Measurements from ENCODE around the gene PLTP.
"Not testable (repeated sequence)": the region's sequence is repeated elsewhere in the genome, so short reads cannot be mapped to it uniquely, and the experiment has no call there.

The PLTP gene, protein sequence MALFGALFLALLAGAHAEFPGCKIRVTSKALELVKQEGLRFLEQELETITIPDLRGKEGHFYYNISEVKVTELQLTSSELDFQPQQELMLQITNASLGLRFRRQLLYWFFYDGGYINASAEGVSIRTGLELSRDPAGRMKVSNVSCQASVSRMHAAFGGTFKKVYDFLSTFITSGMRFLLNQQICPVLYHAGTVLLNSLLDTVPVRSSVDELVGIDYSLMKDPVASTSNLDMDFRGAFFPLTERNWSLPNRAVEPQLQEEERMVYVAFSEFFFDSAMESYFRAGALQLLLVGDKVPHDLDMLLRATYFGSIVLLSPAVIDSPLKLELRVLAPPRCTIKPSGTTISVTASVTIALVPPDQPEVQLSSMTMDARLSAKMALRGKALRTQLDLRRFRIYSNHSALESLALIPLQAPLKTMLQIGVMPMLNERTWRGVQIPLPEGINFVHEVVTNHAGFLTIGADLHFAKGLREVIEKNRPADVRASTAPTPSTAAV

DNA sequence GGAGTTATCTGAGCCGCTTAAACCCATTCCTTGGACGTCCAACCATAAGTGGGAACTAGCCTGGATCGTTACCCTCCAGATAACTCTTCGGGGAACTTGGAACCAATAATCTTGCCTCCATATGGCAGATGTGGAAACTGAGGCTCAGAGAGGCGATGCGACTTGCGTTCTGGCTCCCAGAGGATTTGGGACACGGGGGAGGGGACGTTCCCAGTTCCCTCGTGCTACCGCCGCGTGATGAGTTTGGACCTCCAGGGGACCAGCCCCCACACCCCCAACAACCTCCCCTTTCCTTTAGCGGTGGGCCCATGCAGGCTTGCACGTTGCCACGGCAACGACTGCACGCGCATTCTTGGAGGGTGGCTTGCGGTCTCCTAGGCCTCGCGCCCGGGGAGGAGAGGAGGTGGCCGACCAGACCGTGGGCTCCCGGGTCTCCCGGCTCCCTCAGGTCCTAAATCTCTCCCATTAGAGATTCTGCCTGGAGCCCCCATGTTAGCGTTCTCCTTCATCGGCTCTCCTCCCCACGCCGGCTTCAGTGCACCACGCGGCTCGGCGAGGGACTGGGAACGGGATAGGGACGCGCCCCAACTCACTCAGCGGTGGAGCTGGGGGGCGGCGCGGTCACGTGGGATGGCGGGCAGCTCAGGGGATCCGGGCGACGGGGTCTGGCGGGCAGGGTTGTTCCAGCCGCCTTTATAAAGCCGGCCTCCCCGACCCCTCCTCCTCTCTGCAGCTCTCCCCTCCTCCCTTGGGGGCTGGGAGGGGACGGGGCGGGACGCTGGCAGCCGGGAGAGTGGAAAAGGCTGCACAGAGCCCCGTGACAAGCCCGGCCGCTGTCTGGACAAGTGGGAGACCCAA lies at the start of gene PLTP:
Gene PLTP (minus strand): TSS at position 670 of the 858 bp plus-strand sequence. CDS start 703 bp downstream, outside the sequence.
- DNase-seq (ENCODE audit: low read depth), result no peak

GRCh38 chr20:45959956-45960630 lies 48.1 kb upstream of the PLTP start:
- no peak for DNase-seq (ENCODE audit: low read depth)

DNA sequence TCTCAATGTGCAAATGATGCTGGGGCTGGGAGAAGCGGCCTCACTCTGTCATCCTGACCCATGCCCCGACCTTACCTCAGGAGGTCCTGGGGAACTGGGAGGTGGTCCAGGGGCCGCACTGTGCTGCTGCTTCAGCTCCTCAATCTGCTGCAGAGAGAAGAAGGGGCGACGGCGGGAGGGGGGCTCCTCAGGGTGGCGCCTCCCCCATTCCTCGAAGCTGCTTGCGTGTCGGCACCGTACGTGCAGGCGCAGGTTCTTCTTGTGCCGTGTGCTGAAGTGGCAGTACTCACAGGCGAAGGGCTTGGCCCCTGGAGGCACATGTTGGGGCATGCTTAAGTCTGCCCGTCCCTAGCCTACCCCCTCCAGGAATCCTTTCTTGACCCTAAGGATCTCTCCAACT lies 47.2 kb upstream of the PLTP start:
- DNase-seq (ENCODE audit: low read depth), result no peak

DNA sequence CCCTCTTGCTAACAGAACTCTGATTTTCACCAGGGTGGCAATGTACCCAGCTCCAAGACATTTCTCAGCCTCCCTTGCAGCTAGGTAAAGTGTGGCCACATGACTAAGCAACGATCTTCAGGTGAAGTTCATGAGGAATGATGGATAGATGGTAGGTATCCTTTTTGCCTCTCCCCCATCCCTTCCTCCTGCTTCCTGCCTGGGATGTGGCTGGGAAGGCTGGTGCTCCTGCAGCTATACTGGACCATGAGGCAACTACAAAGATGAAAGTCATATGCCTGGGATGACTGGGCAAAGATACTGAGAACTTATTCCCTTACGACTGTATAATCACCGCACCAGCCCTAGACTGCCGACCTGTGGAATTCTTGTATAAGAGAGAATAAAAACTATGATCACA lies 46.6 kb upstream of the PLTP start:
- no peak for DNase-seq (ENCODE audit: low read depth)

DNA sequence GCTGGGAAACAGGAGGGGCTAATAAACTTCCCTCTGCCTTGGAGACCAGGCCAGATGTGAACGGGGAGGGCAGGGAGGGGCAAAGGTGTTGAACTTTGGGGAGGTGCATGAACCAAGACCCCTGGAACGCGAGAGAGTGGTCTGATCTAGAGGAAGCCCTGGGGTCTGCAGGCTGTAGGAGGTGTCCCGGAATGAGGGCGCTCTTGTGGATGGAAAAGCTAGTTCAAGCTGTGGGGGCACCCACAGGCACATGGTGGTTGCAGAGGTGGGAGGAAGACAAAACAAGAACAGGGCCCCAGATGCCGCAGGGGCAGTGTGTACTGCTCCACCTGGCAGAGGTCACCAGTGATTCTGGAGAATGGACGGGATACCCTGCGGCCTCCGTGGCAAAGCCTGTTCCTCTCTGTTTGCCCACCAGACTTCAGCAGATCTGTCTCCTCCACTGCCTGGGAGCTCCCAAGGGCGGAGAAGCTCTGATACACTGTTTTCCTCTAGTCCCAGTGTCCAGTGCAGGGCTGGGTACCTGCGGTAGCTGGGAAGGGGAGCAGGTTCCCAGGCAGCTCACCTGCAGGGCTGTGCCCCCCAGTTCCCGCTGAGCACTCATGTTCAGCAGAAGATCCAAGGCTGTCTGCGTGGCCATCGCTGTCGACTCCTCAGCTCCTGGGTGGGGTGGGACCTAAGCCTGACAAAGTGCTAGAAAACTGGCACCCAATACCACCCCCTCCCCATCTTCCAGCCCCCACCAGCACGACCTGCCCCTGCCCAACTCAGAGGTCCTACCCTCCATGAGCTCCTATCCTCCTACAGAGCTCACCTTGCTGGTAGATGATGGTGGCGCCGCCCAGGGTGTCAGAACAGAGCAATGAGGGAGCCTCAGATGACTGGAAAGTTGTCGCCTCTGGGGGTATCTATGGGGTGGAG lies 45.3 kb upstream of the PLTP start:
- DNase-seq (ENCODE audit: low read depth), result no peak

DNA sequence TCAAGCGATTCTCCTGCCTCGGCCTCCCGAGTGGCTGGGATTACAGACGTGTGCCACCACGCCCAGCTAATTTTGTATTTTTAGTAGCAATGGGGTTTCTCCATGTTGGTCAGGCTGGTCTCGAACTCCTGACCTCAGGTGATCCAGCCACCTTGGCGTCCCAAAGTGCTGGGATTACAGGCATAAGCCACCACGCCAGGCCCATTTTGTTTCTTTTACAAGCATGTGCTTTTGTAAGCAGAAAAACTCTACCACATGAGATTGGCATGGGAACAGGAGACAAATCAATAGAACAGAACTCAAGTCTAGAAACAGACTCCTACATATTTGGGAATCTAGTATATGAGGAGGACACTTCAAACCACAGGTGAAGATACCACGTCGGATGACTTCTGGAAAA lies 44.4 kb upstream of the PLTP start:
- not testable (repeated sequence) for DNase-seq (ENCODE audit: low read depth)

- DNase-seq (ENCODE audit: low read depth), result no peak
Observed at GRCh38 chr20:45953672-45954071, 41.7 kb upstream of the PLTP start.

DNA sequence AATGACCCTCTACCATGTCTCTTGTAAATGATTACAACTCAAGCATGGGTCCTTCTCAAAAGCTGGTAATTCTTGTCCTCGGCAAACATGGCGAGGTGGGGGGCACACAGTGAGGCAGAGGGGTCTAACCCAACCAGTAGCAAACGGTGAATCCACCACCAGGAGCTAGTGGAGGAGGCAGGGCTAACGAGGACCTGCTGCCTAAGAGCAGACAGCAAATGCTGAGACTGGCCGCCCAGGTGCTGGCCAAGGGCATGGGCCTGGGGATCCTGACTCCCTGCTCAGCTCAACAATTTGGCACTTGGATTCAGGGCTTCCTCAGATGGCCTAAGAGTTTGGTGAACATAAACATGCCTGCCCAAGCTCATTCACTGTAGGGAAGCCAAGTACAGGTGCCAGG lies 40.9 kb upstream of the PLTP start:
- DNase-seq (ENCODE audit: low read depth), result no peak

DNA sequence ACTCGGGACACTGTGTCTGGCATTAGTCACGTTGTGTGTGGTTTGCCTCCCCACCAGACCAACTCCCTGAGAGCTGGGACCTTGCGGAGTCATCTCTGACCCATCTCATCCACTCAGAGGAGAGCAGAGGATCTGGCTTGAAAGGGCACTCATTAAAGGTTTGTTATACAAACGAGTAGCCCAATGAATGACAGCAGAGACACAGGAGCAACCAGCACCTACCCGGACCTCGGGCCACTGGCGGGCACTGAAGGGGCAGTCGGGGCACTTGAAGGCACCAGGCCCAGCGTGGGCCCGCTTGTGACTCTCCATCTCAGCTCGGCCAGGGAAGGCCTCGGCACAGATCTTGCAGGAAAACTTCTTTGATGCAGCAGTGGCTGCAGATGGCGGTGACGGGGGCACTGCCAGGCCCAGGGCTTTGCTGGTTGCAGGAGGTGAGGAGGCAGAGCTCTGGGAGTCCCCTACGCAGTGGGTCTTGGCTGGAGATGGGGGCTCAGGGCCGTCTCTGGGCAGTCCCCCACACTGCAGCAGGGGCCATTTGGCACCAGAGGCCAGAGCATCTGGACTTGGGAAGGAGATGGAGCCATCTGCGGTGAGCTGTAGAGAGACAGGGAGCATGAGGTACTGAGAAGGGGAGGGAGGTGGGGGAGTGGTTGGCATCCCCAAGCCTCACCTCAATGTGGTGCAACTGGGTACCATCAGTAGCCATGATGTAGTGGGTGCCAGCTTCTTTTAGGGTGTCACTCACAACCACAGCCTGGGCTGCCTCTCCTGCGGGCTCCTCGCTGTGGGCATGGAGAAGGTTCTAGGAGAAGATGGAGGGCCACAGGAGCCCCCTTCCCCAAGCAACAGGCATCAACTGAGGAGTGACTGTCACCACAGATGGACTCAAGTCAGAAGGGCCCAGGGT lies 40.2 kb upstream of the PLTP start:
- no peak for DNase-seq (ENCODE audit: low read depth)

GRCh38 chr20:45950330-45950646 lies 38.3 kb upstream of the PLTP start:
- no peak for DNase-seq (ENCODE audit: low read depth)

- no peak for DNase-seq (ENCODE audit: low read depth)
Observed at GRCh38 chr20:45949542-45950329, 37.8 kb upstream of the PLTP start.

GRCh38 chr20:45948742-45949541 lies 37.0 kb upstream of the PLTP start:
- DNase-seq (ENCODE audit: low read depth), result no peak

- DNase-seq (ENCODE audit: low read depth), result no peak
Observed at GRCh38 chr20:45948261-45948733, 36.3 kb upstream of the PLTP start.

- DNase-seq (ENCODE audit: low read depth), result no peak
Observed at GRCh38 chr20:45947110-45947866, 35.3 kb upstream of the PLTP start.

- no peak for DNase-seq (ENCODE audit: low read depth)
Observed at GRCh38 chr20:45946149-45946970, 34.4 kb upstream of the PLTP start.

GRCh38 chr20:45945678-45946148 lies 33.8 kb upstream of the PLTP start:
- no peak for DNase-seq (ENCODE audit: low read depth)
